ENCODE data around the gene RGS12. TPM values are rescaled to one million over a fixed set of nuclear protein-coding genes. Genes with fewer than 3 reads are reported as not detected.

RGS12 gene
- polyA plus RNA-seq, 3 donors = 0.75 to 15.3 (median 2.7) TPM

GRCh38 chr4:3340700-3341083 is 47.9 kb downstream of the RGS12 start:
- Histone ChIP-seq H3K27ac (ENCODE audit: low read depth in 1 of 2, low read length in 2 of 2) (no peak overlapping the region), H3K79me2 (ENCODE audit: insufficient read depth, low read length) (no peaks in the 10 kb centered on the region), H3K4me2 (replicated peaks; ENCODE audit: extremely low read depth, low read length, poor library complexity, severe bottlenecking) (no peak overlapping the region), H3K27me3 (ENCODE audit: control insufficient read depth in 2 of 2, insufficient read depth in 2 of 2, low read length in 2 of 2) (no peaks in the 10 kb centered on the region), H3K36me3 (replicated peaks in 1 of 2; ENCODE audit: control insufficient read depth in 1 of 2, insufficient read depth in 2 of 2, low read length in 2 of 2) (no peaks in the 10 kb centered on the region), H3K4me1 (ENCODE audit: control insufficient read depth in 1 of 2, insufficient read depth in 2 of 2, low read length in 2 of 2) (peaks cover 0 to 2% of the 10 kb centered on the region in 2 donors), H3K9ac (ENCODE audit: insufficient read depth, low read length, poor library complexity, severe bottlenecking) (no peak overlapping the region), H2AFZ (ENCODE audit: insufficient read depth, low read depth, low read length, poor library complexity, severe bottlenecking) (no peak overlapping the region), H3K9me3 (replicated peaks in 1 of 2; ENCODE audit: control insufficient read depth in 1 of 2, insufficient read depth in 1 of 2, low read length in 2 of 2) (no peaks in the 10 kb centered on the region), H4K20me1 (ENCODE audit: insufficient read depth, low read length) (no peaks in the 10 kb centered on the region), H3K4me3 (replicated peaks in 1 of 3; ENCODE audit: low read depth in 2 of 3, low read length in 3 of 3) (no peak overlapping the region)
- Mint-ChIP-seq H3K27me3 (ENCODE audit: low read depth in 3 of 3) (peaks cover 0 to 2% (median 0%) of the 10 kb centered on the region in 3 donors), H3K36me3 (peaks cover 7 to 9% of the 10 kb centered on the region in 2 donors), H3K9me3 (no peaks in the 10 kb centered on the region), H3K4me3 (no peak overlapping the region), H3K4me1 (peaks cover 8% of the 10 kb centered on the region), H3K27ac (no peak overlapping the region)
- no peak for DNase-seq
- intact Hi-C loops (cut with micrococcal nuclease) = no loop called here
- 95% methylated on average over 16 of the region's 16 CpGs for WGBS (ENCODE audit: insufficient coverage)
- TF ChIP-seq CTCF (IDR thresholded peaks at IDR 0.05) = no peak

GRCh38 chr4:3341760-3342159 is 48.9 kb downstream of the RGS12 start:
- 66% methylated on average over 5 of the region's 7 CpGs for WGBS (ENCODE audit: insufficient coverage)
- Histone ChIP-seq H3K79me2 (ENCODE audit: insufficient read depth, low read length) (no peaks in the 10 kb centered on the region), H3K9ac (ENCODE audit: insufficient read depth, low read length, poor library complexity, severe bottlenecking) (no peak overlapping the region), H2AFZ (ENCODE audit: insufficient read depth, low read depth, low read length, poor library complexity, severe bottlenecking) (no peak overlapping the region), H3K36me3 (replicated peaks in 1 of 2; ENCODE audit: control insufficient read depth in 1 of 2, insufficient read depth in 2 of 2, low read length in 2 of 2) (no peaks in the 10 kb centered on the region), H3K27ac (ENCODE audit: low read depth in 1 of 2, low read length in 2 of 2) (no peak overlapping the region), H3K4me2 (replicated peaks; ENCODE audit: extremely low read depth, low read length, poor library complexity, severe bottlenecking) (no peak overlapping the region), H3K9me3 (replicated peaks in 1 of 2; ENCODE audit: control insufficient read depth in 1 of 2, insufficient read depth in 1 of 2, low read length in 2 of 2) (no peaks in the 10 kb centered on the region), H3K4me1 (ENCODE audit: control insufficient read depth in 1 of 2, insufficient read depth in 2 of 2, low read length in 2 of 2) (peaks cover 5 to 7% of the 10 kb centered on the region in 2 donors), H4K20me1 (ENCODE audit: insufficient read depth, low read length) (no peaks in the 10 kb centered on the region), H3K4me3 (replicated peaks in 1 of 3; ENCODE audit: low read depth in 2 of 3, low read length in 3 of 3) (no peak overlapping the region), H3K27me3 (ENCODE audit: control insufficient read depth in 2 of 2, insufficient read depth in 2 of 2, low read length in 2 of 2) (no peaks in the 10 kb centered on the region)
- no peak overlapping the region for H3K4me3 Mint-ChIP-seq
- intact Hi-C loops (cut with micrococcal nuclease) = no loop called here
- peaks cover 16% of the 10 kb centered on the region for H3K4me1 Mint-ChIP-seq
- peaks cover 0 to 2% (median 0%) of the 10 kb centered on the region in 3 donors for H3K27me3 Mint-ChIP-seq (ENCODE audit: low read depth in 3 of 3)
- no peak for DNase-seq
- H3K36me3 Mint-ChIP-seq = peaks cover 7 to 9% of the 10 kb centered on the region in 2 donors
- no peak overlapping the region for H3K27ac Mint-ChIP-seq
- no peak for TF ChIP-seq CTCF (IDR thresholded peaks at IDR 0.05)
- H3K9me3 Mint-ChIP-seq = no peaks in the 10 kb centered on the region
